ENCODE results near the gene C1QTNF5.

C1QTNF5 gene

DNA sequence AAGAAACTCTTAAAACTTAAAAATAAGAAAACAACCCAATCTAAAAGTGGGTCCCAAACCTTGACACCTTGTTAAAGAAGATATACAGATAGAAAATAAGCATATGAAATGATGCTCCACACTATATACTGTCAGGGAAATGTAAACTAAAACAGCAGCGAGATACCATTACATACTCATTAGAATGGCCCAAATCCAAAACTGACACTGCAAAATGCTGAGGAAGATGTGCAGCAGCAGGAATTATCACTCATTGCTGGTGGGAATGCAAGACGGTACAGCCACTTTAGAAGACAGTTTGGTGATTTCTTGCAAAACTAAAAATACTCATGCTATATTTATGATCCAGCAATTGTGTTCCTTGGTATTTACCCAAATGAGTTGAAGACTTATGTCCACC, 11.4 kb downstream of the C1QTNF5 start:
- H3K9me3 ChIP-seq (ENCODE audit: control insufficient read depth, low read length): no peaks in the 10 kb centered on the region
- no peaks in the 10 kb centered on the region for H3K36me3 ChIP-seq (ENCODE audit: control insufficient read depth, insufficient read depth, low read length, severe bottlenecking)
- H3K4me1 ChIP-seq (ENCODE audit: control insufficient read depth, insufficient read depth, low read length): peaks cover 2% of the 10 kb centered on the region
- no peak for DNase-seq (ENCODE audit: low read depth)
- no peak overlapping the region for H3K9ac ChIP-seq (ENCODE audit: low read length)
- no peaks in the 10 kb centered on the region for H3K27me3 ChIP-seq (replicated peaks; ENCODE audit: control insufficient read depth, insufficient read depth, low read length)
- H3K4me3 ChIP-seq (ENCODE audit: low read length): no peak overlapping the region

DNA sequence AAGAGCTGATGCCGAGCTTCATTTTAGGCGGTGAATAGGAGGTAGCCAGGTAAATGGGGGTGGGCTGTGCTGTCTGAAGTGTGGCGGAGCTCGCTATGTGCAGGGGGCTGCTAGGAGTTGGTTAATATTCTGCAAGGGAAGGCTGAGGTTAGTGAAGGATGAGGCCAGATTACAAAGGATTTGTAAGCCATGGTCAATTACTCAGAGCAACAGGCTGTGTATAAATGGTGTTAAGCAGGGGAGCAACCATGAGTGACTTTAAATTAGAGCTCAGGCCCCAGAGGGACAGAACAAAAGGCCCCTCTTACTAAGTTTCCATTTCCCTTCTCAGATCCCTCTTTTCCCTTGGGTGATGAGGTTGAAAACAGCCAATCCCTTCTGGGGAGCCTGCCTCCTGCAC, 16.5 kb downstream of the C1QTNF5 start:
- no peaks in the 10 kb centered on the region for H3K27me3 ChIP-seq (replicated peaks; ENCODE audit: control insufficient read depth, insufficient read depth, low read length)

GRCh38 chr11:119323532-119324033, 17.1 kb downstream of the C1QTNF5 start:
- H3K36me3 ChIP-seq (ENCODE audit: control insufficient read depth, insufficient read depth, low read length, severe bottlenecking): no peaks in the 10 kb centered on the region
- DNase-seq (ENCODE audit: low read depth): peak; percentile 88
- H3K4me1 ChIP-seq (ENCODE audit: control insufficient read depth, insufficient read depth, low read length): peaks cover 9% of the 10 kb centered on the region

More for the DNA sequence above, 16.5 kb downstream of the C1QTNF5 start:
- no peak overlapping the region for H3K9ac ChIP-seq (ENCODE audit: low read length)
- no peaks in the 10 kb centered on the region for H3K36me3 ChIP-seq (ENCODE audit: control insufficient read depth, insufficient read depth, low read length, severe bottlenecking)
- H3K9me3 ChIP-seq (ENCODE audit: control insufficient read depth, low read length): no peaks in the 10 kb centered on the region
- no peak overlapping the region for H3K4me3 ChIP-seq (ENCODE audit: low read length)
- peaks cover 8% of the 10 kb centered on the region for H3K4me1 ChIP-seq (ENCODE audit: control insufficient read depth, insufficient read depth, low read length)
- no peak for DNase-seq (ENCODE audit: low read depth)

DNA sequence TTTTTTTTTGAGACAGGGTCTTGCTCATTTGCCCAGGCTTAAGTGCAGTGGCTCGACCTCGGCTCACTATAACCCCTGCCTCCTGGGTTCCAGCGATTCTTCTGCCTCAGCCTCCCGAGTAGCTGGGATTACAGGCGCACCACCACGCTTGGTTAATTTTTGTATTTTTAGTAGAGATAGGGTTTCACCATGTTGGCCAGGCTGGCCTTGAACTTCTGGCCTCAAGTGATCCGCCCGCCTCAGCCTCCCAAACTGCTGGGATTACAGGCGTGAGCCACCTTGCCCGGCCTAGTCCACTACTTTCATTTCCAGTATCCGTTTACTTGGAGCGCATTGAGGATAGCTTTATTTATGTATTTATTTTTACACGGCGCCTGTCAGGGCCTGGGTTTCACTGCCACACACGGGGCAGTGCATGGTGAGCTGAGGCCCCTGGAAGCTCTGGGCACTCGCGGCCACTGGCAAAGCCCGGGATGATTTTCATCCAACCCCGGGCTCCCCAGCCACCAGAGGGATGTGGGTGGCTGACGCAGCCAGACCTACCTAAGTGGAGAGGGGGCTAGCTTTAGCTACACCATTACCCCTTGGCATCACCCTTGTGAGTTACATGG, 17.7 kb downstream of the C1QTNF5 start:
- no peaks in the 10 kb centered on the region for H3K9me3 ChIP-seq (ENCODE audit: control insufficient read depth, low read length)
- no peak overlapping the region for H3K4me3 ChIP-seq (ENCODE audit: low read length)
- H3K9ac ChIP-seq (ENCODE audit: low read length): no peak overlapping the region
- no peaks in the 10 kb centered on the region for H3K27me3 ChIP-seq (replicated peaks; ENCODE audit: control insufficient read depth, insufficient read depth, low read length)
- DNase-seq (ENCODE audit: low read depth): no peak
- H3K4me1 ChIP-seq (ENCODE audit: control insufficient read depth, insufficient read depth, low read length): peaks cover 15% of the 10 kb centered on the region
- no peaks in the 10 kb centered on the region for H3K36me3 ChIP-seq (ENCODE audit: control insufficient read depth, insufficient read depth, low read length, severe bottlenecking)

More at GRCh38 chr11:119323532-119324033, 17.1 kb downstream of the C1QTNF5 start:
- Histone ChIP-seq H3K4me3 (ENCODE audit: low read length) (no peak overlapping the region), H3K27me3 (replicated peaks; ENCODE audit: control insufficient read depth, insufficient read depth, low read length) (no peaks in the 10 kb centered on the region), H3K9ac (ENCODE audit: low read length) (no peak overlapping the region), H3K9me3 (ENCODE audit: control insufficient read depth, low read length) (no peaks in the 10 kb centered on the region)

GRCh38 chr11:119322360-119322739, 18.3 kb downstream of the C1QTNF5 start:
- Histone ChIP-seq H3K9ac (ENCODE audit: low read length) (no peak overlapping the region), H3K36me3 (ENCODE audit: control insufficient read depth, insufficient read depth, low read length, severe bottlenecking) (no peaks in the 10 kb centered on the region), H3K9me3 (ENCODE audit: control insufficient read depth, low read length) (no peaks in the 10 kb centered on the region), H3K27me3 (replicated peaks; ENCODE audit: control insufficient read depth, insufficient read depth, low read length) (no peaks in the 10 kb centered on the region), H3K4me1 (ENCODE audit: control insufficient read depth, insufficient read depth, low read length) (peaks cover 21% of the 10 kb centered on the region), H3K4me3 (ENCODE audit: low read length) (no peak overlapping the region)
- DNase-seq (ENCODE audit: low read depth): no peak

DNA sequence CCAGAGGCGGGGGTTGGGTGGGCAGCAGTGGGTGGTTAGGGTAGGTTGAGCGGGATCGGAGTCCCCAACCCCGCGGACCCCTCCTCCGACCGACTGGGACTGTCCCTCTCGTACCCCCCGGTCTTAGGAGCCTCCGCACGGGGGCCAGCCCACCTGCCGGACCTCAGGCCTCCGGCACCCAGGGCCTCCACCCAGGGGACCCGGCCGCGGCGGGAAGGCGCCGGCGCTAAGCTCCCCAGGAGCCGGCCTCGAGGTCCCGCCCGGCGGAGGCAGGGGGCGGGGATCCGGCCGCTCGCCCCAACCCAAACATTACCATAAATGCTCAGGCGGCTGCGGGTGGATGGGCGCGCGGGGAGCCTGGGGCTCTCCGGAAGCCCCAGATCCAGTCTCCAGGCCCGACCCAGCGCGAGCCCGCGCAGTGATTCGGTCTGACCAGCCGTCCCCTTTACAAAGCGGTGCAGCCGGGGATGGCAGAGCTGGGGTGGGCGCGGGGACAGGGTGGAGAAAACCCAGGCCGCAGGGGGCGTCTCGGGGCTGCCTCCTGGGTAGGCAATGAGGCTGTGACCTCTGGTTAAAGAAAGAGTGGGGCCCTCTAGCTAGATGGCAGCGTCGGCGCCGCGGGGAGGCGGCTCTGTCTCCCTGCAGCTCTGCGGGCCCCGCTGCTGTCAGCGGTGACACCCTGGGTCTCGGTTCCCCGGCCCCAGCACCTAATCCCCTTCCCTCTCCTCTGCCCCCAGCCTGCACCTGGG, 19.7 kb downstream of the C1QTNF5 start:
- Histone ChIP-seq H3K4me3 (ENCODE audit: low read length) (peak overlapping the region; percentile 74), H3K4me1 (ENCODE audit: control insufficient read depth, insufficient read depth, low read length) (peaks cover 23% of the 10 kb centered on the region), H3K9me3 (ENCODE audit: control insufficient read depth, low read length) (no peaks in the 10 kb centered on the region), H3K36me3 (ENCODE audit: control insufficient read depth, insufficient read depth, low read length, severe bottlenecking) (no peaks in the 10 kb centered on the region), H3K9ac (ENCODE audit: low read length) (peak overlapping the region; percentile 84), H3K27me3 (replicated peaks; ENCODE audit: control insufficient read depth, insufficient read depth, low read length) (no peaks in the 10 kb centered on the region)
- DNase-seq (ENCODE audit: low read depth): peak; percentile 65

GRCh38 chr11:119320240-119320775, 20.4 kb downstream of the C1QTNF5 start:
- H3K4me1 ChIP-seq (ENCODE audit: control insufficient read depth, insufficient read depth, low read length): peaks cover 29% of the 10 kb centered on the region
- no peaks in the 10 kb centered on the region for H3K36me3 ChIP-seq (ENCODE audit: control insufficient read depth, insufficient read depth, low read length, severe bottlenecking)
- peak overlapping the region; percentile 84 for H3K9ac ChIP-seq (ENCODE audit: low read length)
- no peaks in the 10 kb centered on the region for H3K9me3 ChIP-seq (ENCODE audit: control insufficient read depth, low read length)
- H3K4me3 ChIP-seq (ENCODE audit: low read length): peak overlapping the region; percentile 74
- peaks cover 5% of the 10 kb centered on the region for H3K27me3 ChIP-seq (replicated peaks; ENCODE audit: control insufficient read depth, insufficient read depth, low read length)
- DNase-seq (ENCODE audit: low read depth): no peak

- no peak for DNase-seq (ENCODE audit: low read depth)
- Histone ChIP-seq H3K9me3 (ENCODE audit: control insufficient read depth, low read length) (no peaks in the 10 kb centered on the region), H3K4me1 (ENCODE audit: control insufficient read depth, insufficient read depth, low read length) (peaks cover 30% of the 10 kb centered on the region), H3K9ac (ENCODE audit: low read length) (no peak overlapping the region), H3K4me3 (ENCODE audit: low read length) (no peak overlapping the region), H3K36me3 (ENCODE audit: control insufficient read depth, insufficient read depth, low read length, severe bottlenecking) (peaks cover under 1% of the 10 kb centered on the region), H3K27me3 (replicated peaks; ENCODE audit: control insufficient read depth, insufficient read depth, low read length) (peaks cover 8% of the 10 kb centered on the region)
Measured at GRCh38 chr11:119319700-119320239, 20.9 kb downstream of the C1QTNF5 start.

GRCh38 chr11:119319136-119319699, 21.5 kb downstream of the C1QTNF5 start:
- Histone ChIP-seq H3K36me3 (ENCODE audit: control insufficient read depth, insufficient read depth, low read length, severe bottlenecking) (peaks cover 6% of the 10 kb centered on the region), H3K4me1 (ENCODE audit: control insufficient read depth, insufficient read depth, low read length) (peaks cover 30% of the 10 kb centered on the region)

DNA sequence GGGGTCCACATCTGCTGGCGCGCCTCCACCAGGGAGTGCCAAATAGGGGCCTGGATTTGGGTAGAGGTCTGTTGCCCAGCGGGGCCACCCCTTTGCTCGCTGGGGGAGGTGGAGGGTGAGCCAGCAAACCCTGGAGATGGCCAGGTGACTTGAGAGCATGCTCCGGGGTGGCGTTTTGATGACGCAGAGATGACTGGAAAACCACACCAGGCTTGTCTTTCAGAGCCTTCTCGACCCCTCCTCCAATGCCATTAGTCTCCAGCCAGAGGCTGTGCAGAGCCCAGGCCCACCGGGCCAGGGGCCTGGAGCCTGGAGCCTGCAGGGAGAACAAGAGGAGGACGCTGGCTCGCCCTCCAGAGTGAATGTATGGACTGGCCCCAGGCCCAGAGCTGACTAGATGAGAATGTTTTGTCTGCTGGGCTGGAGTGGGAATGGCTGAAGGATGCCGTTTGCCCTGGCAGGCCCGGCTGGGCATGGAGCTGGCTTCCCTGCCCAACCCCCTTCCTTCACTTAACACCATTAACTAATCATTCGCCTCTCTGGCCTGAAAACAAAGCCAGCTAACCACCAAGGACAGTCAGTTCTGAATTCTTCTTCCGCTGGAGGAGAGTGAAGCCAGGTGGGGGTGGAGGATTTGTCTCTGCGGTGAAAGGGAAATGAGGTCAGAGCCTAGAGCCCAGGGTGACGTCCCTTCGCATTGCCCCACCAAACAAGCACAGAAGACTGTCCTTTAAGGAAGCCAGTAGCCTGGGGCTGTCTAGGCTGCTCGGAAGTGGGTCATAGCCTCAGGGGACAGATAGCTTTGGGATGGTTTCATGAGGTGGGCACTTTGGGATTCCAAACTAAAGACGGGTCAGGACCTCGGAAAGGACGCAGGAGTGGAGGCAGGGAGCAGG, 22.2 kb downstream of the C1QTNF5 start:
- peaks cover 30% of the 10 kb centered on the region for H3K4me1 ChIP-seq (ENCODE audit: control insufficient read depth, insufficient read depth, low read length)
- H3K9me3 ChIP-seq (ENCODE audit: control insufficient read depth, low read length): no peaks in the 10 kb centered on the region
- DNase-seq (ENCODE audit: low read depth): no peak
- peaks cover 8% of the 10 kb centered on the region for H3K27me3 ChIP-seq (replicated peaks; ENCODE audit: control insufficient read depth, insufficient read depth, low read length)
- peaks cover 12% of the 10 kb centered on the region for H3K36me3 ChIP-seq (ENCODE audit: control insufficient read depth, insufficient read depth, low read length, severe bottlenecking)
- H3K4me3 ChIP-seq (ENCODE audit: low read length): no peak overlapping the region
- H3K9ac ChIP-seq (ENCODE audit: low read length): no peak overlapping the region

More at GRCh38 chr11:119319136-119319699, 21.5 kb downstream of the C1QTNF5 start:
- Histone ChIP-seq H3K27me3 (replicated peaks; ENCODE audit: control insufficient read depth, insufficient read depth, low read length) (peaks cover 8% of the 10 kb centered on the region), H3K4me3 (ENCODE audit: low read length) (no peak overlapping the region), H3K9me3 (ENCODE audit: control insufficient read depth, low read length) (no peaks in the 10 kb centered on the region), H3K9ac (ENCODE audit: low read length) (no peak overlapping the region)
- no peak for DNase-seq (ENCODE audit: low read depth)
